GM18951 (cell line): ENCODE data around the gene KAZN.

Source experiments
- POLR2A ChIP-seq: IDR thresholded peaks from 4 replicates; pipeline ENCODE4 v1.6.1; 2011; ENCODE audit warnings: mild to moderate bottlenecking; ENCODE audit not compliant: insufficient read length, insufficient read depth; ENCODE audit errors: extremely low read depth
- in situ Hi-C: fragments of 300-500 bp; cut with MboI; formaldehyde crosslinking; loops from one replicate; pipeline ENCODE4 v1.12.0; 2022; ENCODE audit warnings: low sequenced_read_pairs, mixed read lengths, inconsistent platforms; ENCODE audit not compliant: unreplicated experiment

The KAZN gene

DNA sequence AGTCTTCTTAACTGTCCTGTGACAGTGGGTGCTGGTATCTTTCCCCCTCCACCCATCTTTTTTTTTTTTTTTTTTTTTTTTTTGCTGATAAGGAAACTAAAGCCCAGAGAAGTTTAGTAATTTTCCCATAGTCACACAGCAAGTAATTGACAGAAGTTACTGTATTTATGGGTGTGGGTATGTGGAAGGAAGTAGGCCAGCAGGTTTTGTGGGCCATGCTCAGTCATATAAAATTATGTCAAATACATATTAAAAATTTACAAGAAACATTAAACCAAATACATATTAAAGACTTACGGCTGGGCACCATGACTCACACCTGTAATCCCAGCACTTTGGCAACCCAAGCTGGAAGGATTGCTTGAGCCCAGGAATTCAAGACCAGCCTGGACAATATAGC lies 51.5 kb downstream of the KAZN start:
- in situ Hi-C loops, result no loop called here
- no peak for TF ChIP-seq POLR2A

DNA sequence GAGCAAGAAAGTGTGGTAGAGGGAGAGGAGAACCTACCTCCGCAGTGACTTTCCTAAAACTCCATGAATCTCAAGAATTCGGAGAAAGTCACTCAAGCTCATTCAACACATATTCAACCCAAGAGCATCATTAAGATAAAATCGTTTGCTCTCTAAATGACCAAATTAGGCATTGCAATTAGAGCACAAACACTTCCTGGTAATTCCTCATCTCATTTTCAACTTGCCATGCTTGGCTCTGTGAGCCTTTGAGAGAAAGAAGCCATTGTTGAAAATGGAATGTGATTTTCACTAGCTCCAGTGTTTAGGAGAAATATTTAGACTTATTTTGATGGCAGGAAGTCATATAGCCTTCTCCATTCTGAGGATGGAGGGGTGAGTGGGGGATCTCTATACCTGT lies 52.5 kb downstream of the KAZN start:
- in situ Hi-C loops, result no loop called here
- TF ChIP-seq POLR2A, result no peak

DNA sequence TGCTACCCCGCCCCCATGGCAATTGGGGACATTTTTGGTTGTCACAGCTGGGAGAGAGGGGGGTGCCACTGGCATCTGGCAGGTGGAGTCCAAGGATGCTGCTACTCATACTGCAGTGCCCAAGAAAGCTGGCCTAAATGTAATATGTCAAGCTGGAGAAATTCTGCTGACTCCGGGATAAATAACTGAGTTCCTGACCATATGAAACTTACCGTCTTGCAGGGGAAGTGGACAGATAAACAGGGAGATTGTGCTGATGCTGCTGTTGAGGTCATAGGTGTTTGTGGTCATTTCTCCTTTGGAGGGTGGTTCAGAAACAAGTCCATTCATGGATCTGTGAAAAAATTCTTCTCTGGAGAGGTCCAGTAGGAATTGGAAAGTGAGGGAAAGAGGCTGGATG lies 54.4 kb downstream of the KAZN start:
- TF ChIP-seq POLR2A, result no peak

DNA sequence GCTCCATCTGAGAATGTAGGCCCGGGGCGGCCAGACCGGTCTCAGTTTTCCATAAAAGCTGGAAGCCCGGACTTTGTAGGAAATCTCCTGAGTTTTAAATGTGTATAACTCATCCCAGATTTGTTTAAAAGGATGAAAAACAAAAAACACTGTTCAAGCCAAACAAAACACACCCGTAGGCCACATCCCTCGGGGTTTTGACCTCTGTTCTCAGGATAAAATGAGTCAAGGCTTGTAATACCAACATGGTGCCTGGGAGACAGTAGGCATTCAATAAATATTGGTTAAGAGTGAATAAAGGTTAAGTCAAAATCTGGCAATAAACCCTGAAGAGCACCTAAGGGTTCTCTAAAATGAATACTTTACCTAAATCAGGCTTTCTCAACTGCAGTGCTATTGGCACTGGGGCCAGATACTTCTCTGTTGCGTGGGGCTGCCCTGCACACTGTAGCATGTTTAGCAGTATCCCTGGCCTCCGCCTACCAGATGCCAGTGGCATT lies 55.0 kb downstream of the KAZN start:
- no peak for TF ChIP-seq POLR2A
- in situ Hi-C loops, result no loop called here

More for the DNA sequence above, 54.4 kb downstream of the KAZN start:
- in situ Hi-C loops, result no loop called here

DNA sequence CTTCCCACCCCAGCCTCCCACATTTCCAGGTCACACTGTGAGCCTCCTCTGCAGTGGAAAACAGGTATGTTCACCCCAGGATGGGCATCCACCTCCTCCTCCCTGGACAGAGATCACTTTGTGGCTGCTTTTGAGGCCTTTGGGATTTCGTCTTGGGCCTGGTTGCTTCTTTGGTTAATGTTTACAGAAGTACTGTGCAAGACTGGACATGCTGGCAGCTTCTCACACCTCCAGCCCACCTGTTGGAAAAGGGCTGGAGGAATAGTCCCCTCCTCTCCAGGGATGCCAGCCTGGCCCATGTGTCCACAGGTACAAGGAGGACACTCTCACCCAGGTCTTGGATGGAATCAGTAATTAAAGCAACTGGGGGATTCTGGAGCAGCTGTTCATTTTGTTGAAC lies 56.1 kb downstream of the KAZN start:
- no peak for TF ChIP-seq POLR2A
- in situ Hi-C loops, result no loop called here

DNA sequence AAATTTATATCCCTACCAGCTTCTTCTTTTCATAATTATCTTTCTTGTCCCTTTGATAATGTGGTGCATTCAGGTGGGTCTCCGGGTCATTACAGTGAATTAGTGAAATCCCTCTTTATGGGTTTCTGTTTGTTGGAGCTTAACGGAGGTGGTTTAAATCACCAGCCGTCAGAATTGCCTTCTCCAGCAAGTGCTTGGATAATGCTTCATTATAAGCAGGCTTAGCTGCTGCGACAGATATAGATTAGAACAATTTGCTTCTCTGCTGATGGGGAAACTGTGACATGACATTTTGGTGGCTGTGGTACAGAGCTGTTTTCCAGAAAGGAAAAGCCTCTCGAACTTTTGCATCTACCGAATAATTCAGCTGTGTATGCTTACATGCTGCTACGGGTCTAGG lies 56.9 kb downstream of the KAZN start:
- in situ Hi-C loops, result no loop called here
- no peak for TF ChIP-seq POLR2A

DNA sequence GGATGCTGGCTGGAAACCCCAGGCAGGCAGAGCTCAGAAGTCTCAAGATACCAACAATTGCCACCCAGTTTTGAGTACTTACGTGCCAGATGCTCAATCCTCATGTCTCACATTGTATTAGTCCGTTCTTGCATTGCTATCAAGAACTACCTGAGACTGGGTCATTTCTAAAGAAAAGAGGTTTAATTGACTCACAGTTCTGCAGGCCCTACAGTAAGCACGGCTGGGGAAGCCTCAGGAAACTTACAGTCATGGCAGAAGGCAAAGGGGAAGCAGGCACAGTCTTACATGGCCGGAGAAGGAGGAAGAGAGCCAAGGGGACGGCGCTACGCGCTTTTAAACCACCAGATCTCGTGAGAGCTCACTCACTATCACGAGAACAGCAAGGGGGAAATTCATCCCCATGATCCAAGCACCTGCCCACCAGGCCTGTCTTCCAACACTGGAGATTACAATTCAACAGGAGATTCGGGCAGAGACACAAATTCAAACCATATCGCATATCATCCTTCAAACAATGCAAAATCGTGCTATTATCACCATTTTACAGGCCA lies 58.0 kb downstream of the KAZN start:
- TF ChIP-seq POLR2A, result no peak
- in situ Hi-C loops, result no loop called here

DNA sequence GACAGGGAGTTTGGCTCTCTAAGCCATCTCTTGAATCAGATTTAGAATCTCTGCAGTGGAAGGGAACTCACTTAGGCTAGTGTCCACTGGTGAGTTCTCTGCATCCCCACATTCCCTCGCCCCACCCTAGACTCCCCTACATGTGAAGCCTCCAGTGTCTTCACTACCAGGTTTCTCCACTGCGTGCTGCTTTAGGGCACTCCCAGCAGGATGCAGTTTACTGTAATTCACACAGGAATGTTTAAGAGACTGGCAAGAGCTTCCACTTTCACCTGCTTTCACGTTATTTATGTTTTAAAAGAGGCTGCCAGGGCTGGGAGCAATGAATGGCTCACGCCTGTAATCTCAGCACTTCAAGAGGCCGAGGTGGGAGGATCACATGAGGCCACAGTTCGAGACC lies 60.2 kb downstream of the KAZN start:
- no peak for TF ChIP-seq POLR2A
- in situ Hi-C loops, result no loop called here

DNA sequence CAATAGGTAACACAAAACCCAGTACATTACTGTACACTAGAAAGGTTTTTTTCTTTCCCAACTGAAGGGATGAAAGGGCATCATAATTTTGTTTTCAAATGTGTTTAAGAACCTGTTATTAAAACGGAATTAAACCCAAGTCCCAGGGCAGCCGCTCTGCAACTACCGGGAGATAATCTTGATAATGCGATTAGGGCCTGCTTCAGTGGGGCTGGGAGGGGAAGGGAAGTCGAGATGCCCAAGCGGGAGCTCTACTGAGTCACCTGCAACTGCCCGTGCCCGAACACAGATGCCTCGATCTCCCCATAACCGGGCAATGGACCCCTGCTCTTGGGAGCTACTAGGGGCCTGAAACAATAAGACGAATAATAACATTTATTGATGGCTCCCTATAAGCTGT lies 61.4 kb downstream of the KAZN start:
- in situ Hi-C loops, result no loop called here
- no peak for TF ChIP-seq POLR2A

DNA sequence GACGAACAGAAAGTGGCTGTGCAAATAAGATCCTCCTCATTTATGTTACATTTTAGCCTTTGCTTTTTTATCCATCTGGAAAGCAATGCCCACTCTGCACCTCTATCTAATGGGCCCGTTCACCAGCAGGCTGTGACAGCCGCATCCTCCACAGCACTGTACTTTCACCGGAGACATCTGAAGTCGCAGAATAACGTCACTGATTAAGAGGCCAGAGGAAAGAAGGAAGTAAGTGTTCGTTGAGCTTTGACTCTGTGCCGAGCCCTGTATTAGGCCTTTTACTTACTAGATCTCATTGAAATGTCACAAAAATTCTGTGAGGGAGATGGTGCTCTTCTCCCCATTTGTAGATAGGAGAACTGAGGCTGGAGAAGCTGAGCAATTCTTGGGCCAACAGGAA lies 62.3 kb downstream of the KAZN start:
- TF ChIP-seq POLR2A, result no peak
- in situ Hi-C loops, result no loop called here

DNA sequence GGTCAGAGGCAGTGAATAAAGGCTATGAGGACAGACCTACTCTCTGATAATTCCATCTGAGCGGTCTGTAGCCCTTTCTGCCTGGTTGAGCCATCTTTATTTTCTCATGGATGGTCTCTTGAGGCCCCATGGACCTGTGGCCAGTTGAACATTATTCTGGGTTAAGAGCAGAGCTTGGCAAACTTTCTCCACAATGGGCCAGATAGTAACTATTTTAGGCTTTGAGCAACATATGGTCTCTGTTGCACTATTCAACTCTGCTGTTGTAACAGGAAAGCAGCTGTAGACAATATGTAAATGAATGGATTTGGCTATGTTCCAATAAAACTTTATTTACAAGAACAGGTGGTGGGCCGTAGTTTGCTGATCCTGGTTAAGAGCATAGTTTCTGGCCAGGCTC lies 62.7 kb downstream of the KAZN start:
- no peak for TF ChIP-seq POLR2A
- in situ Hi-C loops, result no loop called here

DNA sequence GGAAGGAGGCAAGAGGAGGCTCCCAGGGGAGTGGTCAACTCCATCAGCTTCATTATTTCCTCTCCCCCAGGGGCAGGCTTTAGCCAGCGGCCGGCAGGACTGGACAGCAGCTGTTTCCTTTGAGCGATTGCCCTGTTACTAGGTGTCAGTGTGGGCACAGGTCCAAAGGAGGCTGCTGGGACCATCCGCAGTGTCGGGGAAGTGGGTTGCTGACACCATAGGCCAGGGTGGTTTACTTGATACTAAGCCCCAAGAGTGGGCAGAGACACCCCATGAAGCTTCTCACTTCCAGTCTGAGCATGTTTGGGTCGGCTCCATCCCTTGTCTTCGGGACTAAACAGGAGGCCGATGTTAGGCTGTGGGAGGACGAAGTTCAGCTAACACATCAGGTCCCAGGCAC lies 63.6 kb downstream of the KAZN start:
- in situ Hi-C loops, result no loop called here
- TF ChIP-seq POLR2A, result no peak

DNA sequence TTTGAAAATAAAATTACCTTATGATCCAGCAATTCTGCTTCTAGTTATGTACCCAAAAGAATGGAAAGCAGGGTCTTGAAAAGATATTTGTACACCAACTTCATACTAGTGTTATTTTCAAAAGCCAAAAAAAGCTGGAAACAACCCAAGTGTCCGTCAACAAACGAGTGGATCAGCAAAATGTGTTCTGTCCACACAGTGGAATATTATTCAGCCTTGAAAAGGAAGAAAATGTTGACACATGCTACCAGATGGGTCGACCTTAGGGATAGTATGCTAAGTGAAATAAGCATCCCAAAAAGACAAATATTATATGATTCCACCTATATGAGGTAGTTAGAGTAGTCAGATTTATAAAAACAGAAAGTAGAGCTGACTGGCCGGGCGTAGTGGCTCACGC lies 65.3 kb downstream of the KAZN start:
- in situ Hi-C loops, result no loop called here
- TF ChIP-seq POLR2A, result no peak

DNA sequence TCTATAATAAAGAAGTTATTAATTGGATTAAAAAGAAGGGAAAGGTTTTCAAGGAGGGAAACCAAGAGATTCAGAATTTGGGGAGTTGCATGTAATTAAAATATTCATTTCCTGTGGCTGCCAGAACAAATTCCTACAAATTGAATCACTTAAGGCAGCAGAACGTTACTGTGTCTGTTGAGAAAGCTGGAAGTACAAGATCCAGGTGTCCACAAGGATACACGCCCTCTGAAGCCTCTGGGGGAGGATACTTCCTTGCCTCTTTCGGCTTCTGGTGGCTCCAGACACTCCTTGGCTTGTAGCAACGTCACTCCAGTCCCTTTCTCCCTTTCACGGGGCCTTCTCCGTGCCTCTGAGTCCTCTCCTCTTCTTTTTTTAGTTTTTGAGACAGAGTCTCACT lies 67.9 kb downstream of the KAZN start:
- in situ Hi-C loops, result no loop called here
- TF ChIP-seq POLR2A, result no peak

DNA sequence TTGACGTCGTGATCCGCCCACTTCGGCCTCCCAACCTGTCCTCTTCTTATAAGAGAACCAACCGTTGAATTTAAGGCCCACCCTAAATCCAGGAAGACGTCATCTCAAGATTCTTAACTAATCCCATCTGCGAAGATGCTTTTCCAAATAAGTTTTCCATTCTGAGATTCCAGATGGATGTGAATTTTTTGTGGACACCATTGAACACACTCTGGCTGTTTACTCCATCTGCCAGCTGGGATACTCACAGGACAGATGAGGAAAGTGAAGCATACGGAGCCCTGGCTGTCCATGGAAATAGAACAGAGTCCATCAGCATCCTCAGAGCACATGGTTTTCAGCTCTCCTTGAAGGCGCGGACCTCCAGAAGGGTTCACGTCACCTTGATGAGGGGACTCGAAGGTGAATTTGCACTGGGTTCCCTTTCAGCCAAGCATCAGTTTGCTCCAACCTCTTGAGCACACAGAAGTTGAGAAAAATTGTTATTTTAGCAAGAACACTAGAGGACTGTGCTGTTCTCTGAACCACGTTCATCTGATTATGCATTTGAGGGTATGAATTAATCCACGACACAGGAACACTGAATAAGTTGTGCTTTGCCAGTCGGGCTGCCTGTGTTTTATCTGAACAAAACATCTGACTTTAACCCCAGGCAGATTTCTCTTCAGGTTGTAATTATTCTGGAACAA lies 68.6 kb downstream of the KAZN start:
- no peak for TF ChIP-seq POLR2A
- in situ Hi-C loops, result no loop called here

DNA sequence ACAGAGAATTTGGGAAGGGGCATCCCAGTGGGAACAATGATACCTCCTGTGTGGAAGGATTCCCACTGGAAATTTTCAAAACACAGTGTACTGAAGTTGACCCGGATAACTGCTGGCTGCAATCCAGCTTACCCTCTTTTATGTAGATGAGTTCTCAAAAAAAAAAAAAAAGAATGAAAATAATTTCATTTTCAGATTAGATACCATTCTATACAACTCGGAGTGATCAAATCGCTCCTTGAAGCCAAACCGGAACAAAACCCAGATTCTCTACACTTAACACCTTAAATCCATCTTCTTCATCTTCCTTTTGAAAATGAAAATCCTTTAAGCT lies 69.1 kb downstream of the KAZN start:
- no peak for TF ChIP-seq POLR2A

More for the DNA sequence above, 69.1 kb downstream of the KAZN start:
- in situ Hi-C loops, result no loop called here
